NCI-H1694 (cell line): ENCODE results near the gene GRID2.
"Not testable (repeated sequence)": the region's sequence is repeated elsewhere in the genome, so short reads cannot be mapped to it uniquely, and the experiment has no call there.

Experiments
- DNase-seq: peaks from one replicate; lab custom pipeline; 2025; lab: John Stamatoyannopoulos, UW

The GRID2 gene

DNA sequence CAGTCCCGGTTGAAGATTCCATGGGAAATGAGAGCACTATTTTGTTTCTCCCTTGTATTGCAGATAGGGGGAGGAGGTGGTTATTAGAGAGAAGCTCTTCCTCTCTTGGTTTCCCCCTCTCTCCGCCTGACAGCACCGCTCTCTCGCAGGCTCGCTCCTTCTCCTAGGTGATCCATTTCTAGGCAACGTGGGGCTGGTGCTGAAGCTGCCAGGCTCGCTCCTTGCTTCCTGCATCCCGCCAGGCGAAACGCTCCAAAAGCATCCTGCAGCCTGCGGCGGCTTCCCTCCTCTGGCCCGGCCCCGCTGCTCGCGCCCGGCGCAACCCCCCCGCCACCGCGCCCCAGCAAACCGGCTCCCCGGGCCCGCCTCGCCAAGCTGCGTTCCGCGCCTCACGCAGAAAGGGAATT lies at the start of gene GRID2:
TSS of gene GRID2 (plus strand) at position 346 of the 407 bp plus-strand sequence.
- peak; percentile 28 for DNase-seq

DNA sequence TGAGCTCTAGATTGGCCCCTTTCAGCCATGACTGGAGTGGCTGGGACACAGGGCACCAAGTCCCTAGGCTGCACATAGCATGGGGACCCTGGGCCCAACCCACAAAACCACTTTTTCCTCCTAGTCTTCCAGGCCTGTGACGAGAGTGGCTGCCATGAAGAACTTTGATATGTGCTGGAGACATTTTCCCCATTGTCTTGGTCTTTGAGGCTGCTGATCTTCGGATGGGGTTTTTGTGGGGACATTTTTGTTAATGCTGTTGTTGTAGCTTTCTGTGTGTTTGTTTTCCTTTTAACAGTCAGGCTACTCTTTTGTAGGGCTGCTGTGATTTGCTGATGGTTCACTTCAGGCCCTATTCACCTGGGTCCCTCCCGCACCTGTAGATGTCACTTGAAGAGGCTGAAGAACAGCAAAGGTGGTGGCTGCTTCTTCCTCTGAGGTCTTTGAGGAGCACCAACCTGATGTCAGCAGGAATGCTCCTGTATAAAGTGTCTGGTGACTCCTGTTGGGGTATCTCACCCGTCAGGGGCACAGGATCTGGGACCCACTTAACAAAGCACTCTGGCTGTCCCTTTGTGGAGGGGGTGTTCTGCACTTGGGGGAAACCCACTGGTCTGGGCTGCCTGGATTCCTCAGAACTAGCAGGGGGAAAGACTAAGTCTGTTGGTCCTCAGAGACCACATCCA lies 49.6 kb upstream of the GRID2 start:
- no peak for DNase-seq

DNA sequence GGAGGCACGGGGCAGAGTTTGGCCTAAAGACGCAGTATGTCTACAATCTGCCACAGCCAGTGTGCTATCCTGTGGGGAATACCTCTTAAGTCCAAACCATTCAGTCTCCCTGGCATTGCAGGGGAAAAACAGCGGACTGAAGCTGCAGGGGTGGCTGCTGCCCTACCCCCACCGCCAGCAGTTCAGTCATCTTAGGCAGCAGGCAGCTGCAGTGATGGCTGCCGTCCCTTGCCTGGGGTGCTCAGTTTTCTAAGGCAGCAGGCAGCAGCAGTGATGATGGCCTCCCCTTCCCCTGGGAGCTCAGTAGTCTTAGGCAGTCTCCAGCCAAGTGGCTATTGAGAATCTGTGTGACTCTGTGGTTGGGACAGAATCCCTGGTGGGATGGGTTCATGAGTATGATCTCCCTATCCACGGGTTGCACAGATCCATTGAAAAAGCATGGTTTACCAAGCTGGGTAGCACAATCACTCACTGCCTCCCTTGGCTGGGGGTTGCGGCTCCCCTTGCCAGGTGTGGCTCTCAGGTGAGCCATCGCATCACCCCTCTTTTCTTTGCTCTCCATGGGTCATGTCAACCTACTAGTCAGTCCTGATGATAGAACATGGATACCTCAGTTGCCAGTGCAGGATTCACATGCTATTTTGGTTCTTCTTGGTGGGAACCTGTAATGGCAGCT lies 48.9 kb upstream of the GRID2 start:
- no peak for DNase-seq

DNA sequence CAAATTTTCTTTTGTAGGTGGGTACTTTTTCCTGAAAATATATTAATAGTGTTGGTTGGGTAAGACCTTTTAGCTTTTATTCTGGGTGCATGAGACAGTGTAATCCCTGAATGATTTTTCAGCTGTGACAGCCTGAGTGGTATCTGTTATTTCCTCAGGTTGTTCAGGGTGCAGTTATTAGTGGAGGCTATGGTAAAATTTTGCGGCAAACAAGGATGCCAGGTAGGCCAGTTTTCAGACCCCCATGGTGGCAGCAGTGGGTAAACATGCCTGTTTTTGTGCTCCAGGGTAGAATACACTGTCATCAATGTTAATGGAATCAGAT lies 47.9 kb upstream of the GRID2 start:
- no peak for DNase-seq

DNA sequence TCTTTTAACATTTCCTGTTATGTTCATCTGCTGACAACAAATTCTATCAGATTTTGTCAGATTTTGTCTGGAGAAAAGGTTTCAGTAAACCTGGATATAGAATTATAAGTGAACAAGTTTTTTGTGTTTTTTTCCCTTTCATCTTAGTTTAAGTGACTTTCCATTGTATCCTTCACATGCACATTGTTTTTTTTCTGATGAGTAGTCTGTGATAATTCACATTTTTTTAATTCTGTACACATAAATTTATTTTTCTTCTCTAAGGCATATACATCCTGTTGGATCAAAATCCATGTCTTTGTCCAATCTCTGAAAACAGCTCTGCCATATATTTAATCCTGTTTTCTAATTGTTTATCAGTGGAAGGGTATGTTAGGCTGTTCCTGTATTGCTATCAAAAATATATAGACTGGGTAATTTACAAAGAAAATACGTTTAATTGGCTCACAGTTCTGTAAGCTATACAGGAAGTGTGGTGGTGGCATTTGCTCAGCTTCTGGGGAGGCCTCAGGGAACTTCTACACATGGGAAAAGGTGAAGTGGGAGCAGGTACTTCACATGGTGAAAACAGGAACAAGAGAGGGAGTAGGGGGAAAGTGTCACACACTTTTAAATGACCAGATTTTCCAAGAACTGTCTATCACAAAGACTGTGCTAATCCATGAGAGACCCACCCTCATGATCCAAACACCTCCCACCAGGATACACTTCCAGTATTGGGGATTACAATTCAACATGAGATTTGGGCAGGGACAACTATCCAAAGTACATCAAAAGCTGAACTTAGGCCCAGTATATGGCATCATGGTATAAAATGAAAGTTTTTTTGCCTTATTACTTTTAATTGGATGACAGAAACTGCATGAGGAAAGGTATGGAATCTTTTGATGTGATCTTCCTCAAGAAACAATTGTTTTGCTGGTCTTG lies 45.6 kb upstream of the GRID2 start:
- no peak for DNase-seq

DNA sequence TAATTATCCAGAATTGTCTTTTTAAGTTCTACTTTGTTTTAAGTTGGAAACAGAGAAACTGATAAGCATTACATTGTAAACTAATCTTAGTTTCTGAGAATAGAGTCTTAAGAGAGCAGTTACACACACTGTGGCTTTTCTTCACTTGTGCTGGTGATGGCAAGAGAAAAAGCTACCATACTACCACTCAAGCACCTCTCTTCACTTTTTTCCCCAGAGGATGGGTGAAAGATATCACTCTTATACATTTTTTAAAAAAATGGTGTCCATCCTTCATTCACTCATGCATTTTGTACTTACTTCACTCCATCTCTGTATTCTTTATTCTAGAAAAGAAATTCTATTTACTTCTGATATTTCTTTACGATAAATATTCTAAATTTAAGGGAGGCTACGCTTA lies 42.5 kb upstream of the GRID2 start:
- DNase-seq, result no peak

DNA sequence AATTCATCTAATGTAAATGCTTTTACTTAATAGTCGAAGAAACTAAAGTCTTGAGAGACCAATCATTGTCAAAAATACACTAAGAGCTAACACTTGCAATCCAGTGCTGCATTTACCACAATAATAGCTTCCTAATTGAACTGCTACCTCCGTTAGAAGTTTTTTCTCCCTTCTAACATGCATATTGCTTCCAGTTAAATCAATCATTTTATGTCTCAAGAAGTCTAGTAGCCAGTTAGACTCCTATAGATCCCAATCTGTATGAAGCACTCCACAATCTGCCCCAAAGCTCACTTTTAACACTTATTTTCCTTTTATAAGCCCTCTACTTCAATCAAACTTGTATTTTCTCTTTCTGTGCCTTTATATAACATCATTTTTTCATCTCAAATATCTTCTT lies 41.4 kb upstream of the GRID2 start:
- DNase-seq, result no peak

DNA sequence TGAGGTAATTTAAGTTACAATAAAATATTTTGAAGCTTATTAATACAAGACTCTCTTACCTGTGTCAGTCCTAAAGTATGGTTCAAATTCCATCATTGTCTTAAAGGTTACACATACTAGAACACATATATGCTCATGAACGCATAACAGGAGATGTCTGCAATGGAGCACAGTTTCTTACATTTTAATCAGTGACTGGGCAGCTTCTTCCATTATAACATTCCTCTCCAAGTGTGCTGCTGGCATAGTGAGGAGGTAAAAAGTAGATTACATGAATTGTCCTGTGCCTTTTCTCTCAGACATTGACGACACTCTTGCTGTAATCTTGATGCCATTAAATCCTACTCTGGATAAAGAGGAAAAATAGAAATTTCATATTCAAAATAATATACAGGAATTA lies 40.8 kb upstream of the GRID2 start:
- DNase-seq, result no peak

DNA sequence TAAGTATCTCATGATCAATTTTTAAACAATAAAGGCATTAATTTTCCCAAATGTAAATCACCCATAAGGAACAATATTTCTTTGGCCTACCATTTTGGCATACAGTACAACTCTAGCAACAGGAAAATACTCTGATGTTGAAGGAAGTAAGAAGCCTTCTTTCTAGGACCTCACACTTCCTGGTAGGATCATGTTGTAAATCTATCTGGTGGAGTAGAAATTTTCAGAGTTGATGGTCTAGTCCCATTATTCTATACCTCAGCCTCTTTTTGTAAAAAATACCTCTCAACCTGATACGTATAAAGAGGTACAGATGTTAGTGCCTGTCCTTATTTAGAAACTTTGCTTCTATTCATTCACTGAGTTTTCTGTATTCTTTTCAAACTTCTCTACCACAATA lies 40.2 kb upstream of the GRID2 start:
- DNase-seq, result no peak

DNA sequence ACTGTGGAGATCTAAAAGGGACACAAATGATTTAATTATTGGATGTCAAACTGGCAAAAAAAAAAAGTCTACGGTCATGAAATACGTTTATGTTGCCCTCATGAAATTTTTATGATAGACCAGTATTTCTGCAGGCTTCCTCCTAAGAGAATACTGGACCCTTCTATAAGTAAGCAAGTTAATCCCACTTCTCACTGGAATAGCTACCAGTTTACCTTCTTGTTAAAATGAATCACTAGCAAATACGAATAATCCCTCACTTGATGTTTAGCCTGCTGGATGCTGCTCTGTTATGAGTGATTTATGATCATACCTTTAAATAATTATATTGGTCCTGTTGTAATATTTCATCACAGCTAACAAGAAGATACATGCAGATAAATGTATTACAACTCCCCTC lies 39.6 kb upstream of the GRID2 start:
- no peak for DNase-seq

DNA sequence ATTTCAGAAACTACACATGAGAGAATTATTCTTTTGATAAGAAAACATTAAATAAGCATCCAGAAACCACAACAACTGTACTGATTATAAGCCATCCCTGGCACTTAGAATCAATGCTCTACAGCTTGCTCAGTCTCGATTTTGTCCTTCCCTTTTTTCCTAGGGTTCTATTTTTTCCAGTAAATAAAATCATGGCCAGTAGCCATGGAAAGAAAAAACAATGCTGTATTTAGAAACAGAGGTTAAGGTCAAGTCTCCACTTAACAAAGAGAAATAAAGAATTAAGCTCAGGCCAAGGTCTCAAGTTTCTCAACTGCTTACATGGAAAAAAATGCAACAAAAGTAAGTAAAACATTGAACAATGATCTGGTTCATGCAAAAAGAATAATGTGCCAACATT lies 38.7 kb upstream of the GRID2 start:
- DNase-seq, result no peak

DNA sequence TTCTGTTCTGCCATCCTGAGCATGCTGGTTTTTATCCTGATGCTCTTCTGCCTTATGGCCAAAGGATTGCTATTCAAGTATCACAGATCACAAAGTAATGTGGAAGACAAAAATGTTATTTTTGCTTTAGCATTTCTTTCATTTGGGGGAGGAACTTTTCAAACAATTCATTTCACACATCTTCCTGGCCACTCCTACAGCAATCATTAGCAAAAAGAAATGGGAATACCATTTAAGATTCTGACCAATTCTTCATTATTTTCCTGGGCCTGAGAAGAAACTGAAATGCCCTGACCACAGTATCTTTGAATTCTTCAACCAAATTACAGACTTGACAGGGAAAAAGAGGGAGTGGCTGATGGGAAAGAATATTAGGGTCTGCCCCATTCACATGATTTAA lies 38.0 kb upstream of the GRID2 start:
- DNase-seq, result no peak

DNA sequence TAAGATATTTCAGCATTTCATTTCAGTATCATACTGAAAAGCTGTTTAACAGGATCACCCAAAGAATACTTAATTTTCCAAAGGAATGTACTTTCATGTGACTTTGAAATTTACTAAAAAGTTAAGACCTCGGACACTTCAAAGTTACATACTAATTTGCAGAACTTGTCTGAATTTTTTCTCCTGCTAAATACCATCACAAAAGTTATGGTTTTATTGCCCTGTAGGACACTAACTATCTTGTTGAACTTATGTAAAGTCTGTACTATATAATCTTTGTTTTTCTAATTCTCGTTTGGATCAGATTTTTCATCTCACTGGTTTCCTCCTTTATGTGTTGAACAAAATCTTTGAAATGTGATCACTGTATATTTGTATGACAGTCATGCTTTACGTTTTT lies 37.2 kb upstream of the GRID2 start:
- no peak for DNase-seq

DNA sequence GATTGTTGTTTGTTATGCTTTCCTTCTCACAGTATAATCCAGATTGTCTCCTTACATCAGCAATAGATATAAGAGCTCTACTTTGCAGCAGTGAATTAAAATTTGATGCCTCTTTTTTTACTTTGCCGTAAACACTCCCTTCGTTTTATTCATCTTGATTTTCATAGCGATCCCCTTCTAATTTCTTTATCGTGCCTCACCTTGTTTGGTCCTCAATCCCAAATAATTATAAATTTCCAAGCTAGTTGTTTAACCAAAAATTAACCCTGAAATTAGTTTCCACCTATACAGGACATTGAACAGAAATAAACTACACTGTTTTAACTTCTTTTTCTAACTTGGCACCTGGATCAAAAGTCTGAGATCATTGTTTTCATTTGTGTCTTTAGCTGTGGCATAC lies 35.1 kb upstream of the GRID2 start:
- DNase-seq, result no peak

DNA sequence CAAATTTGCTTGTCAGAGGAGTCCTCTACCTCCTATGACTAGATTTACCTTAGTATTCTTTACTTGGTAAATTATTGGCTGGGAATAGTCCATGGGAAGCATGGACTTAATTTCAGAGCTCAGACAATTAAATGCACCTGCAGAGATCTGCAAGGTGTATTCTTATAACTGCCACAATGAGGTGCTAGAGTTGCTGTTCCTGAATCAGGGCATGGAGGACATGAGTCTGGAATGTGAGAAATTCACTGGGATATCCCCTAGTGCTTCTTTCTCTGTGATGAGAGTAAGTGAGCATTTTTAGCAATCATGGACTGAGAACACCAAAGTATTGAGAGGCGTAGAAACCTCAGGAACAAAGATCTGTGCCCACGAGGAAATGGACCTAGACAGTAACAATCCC lies 32.9 kb upstream of the GRID2 start:
- DNase-seq, result no peak

DNA sequence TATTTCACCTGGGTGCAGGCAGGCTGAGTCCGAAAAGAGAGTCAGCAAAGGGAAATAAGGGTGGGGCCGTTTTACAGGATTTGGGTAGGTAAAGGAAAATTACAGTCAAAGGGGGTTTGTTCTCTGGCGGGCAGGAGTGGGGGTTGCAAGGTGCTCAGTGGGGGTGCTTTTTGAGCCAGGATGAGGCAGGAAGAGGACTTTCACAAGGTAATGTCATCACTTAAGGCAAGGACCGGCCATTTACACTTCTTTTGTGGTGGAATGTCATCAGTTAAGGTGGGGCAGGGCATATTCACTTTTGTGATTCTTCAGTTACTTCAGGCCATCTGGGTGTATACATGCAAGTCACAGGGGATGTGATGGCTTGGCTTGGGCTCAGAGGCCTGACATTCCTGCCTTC lies 32.2 kb upstream of the GRID2 start:
- DNase-seq, result not testable (repeated sequence)

DNA sequence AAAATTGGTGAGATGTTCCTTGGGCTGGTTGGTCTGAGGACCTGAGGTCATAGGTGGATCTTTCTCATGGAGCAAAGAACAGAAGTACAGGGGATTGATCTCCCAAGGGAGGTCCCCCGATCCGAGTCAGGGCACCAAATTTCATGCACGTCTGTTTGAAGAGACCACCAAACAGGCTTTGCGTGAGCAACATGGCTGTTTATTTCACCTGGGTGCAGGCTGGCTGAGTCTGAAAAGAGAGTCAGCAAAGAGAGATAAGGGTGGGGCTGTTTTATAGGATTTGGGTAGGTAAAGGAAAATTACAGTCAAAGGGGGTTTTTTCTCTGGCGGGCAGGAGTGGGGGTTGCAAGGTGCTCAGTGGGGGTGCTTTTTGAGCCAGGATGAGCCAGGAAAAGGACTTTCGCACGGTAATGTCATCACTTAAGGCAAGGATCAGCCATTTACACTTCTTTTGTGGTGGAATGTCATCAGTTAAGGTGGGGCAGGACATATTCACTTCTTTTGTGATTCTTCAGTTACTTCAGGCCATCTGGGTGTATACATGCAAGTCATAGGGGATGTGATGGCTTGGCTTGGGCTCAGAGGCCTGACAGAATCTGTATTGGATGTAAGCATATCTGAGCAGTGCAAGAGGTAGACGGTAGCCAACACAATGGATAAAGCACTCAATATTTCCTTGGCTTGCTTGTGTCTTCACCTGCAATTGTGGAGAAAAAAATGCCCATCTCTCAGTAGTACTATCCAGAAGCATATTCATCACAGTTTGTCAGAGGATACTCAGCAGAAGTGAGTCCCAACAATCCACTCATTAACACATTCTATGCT lies 26.5 kb upstream of the GRID2 start:
- DNase-seq, result not testable (repeated sequence)

DNA sequence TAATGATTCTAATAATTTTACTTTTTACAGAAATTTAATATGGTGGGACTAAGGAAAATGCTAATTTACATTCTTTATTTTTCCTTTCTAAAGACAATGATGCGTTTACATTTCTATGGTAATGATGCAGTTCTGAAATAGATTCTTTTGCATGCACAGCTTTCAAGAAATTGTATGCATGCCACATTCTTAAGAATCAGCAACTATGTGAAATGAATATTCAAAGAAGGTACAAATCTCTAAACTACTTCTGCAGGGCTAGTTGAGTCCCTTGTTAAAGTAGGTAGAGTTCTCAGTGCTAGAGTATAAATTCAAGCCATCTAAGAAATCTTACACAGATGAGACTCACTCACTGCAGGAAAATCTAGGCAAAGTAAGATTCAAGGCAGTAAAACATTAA lies 24.5 kb upstream of the GRID2 start:
- DNase-seq, result no peak

DNA sequence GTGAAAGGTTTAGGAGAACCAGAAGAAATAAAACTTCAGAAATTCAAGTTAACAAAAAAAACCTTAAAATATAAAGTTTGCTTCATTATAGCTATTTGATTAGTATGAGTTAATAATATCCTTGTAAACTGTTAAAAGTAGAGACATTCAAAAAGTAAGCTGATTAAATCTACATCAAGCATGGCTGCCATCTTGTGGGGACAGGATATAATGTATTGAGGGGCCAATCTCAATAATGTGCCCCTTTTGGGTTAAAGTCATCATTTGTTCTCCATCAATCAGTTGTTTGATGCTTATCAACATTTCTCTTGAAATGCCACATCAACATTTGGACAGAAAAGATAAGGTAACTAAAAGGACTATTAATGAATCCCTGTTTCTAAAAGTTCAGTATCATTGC lies 4.6 kb upstream of the GRID2 start:
- DNase-seq, result no peak

DNA sequence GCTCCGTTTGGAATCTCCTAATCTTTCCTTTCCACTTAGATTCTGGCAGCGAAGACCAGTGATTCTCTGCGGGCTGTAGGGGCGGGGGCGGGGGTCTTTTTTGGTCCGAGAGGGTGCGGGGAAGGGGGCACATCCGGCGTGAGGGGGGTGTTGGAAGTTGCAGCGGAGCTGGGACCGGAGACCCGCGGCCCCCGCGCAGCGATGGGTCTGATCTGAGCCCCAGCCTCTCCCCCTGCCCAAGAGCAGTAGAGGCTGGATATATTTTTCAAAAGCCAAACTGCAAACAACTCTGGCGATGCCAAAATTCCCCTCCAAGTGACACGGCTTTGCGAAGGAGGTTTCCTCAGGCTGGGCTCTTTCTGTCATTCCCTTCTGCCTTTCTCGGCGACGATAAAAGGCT lies 355 bp downstream of the GRID2 start:
- DNase-seq, result no peak

DNA sequence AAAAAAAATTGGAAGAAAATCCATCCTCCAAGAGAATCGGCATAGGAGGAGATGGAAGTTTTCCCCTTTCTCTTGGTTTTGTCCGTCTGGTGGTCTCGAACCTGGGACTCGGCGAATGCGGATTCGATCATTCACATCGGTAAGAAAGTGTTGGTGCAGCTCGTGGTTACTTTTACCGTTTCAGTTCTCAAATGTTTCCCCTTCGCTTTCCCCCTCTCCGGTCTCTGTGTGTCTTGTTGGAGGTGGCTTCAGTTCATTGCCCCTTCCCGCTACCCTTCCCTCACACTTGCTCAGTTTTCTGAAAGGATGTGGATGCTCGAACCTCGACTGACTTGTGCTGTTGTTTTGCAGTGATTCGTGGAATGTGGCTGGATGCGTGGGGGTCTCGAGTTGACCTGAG lies 840 bp downstream of the GRID2 start:
- peak; percentile 16 for DNase-seq
